Breast epithelium (tissue), 3 donors: ENCODE data around the gene NOX1.

Source experiments
- POLR2A ChIP-seq: fragments of 450-650 bp; IDR thresholded peaks from one replicate; pipeline ENCODE4 v1.6.1; 2016; ENCODE audit warnings: antibody characterized with exemption, mild to moderate bottlenecking, moderate library complexity
- POLR2AphosphoS5 ChIP-seq, 3 donors: sonication (generic); formaldehyde crosslinking; IDR thresholded peaks; one replicate each; pipeline ENCODE4 v1.6.1; 2017; ENCODE audit warnings: antibody characterized with exemption in 3 of 3
- TF ChIP-seq, protein P1 (sequence below), 3 donors: fragments of 450-650 bp; IDR thresholded peaks; one replicate each; pipeline ENCODE4 v1.5.1; 2016 to 2017; ENCODE audit warnings: antibody characterized with exemption in 3 of 3, mild to moderate bottlenecking in 3 of 3, moderate library complexity in 3 of 3

GRCh38 chrX:100904433-100904832, 30.3 kb upstream of the NOX1 start:
- TF ChIP-seq POLR2A: no peak
- TF ChIP-seq, protein P1, sequence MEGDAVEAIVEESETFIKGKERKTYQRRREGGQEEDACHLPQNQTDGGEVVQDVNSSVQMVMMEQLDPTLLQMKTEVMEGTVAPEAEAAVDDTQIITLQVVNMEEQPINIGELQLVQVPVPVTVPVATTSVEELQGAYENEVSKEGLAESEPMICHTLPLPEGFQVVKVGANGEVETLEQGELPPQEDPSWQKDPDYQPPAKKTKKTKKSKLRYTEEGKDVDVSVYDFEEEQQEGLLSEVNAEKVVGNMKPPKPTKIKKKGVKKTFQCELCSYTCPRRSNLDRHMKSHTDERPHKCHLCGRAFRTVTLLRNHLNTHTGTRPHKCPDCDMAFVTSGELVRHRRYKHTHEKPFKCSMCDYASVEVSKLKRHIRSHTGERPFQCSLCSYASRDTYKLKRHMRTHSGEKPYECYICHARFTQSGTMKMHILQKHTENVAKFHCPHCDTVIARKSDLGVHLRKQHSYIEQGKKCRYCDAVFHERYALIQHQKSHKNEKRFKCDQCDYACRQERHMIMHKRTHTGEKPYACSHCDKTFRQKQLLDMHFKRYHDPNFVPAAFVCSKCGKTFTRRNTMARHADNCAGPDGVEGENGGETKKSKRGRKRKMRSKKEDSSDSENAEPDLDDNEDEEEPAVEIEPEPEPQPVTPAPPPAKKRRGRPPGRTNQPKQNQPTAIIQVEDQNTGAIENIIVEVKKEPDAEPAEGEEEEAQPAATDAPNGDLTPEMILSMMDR (IDR thresholded peaks at IDR 0.05): no peak
- no peak for TF ChIP-seq POLR2AphosphoS5 (IDR thresholded peaks at IDR 0.05)
